OCI-LY1 (cell line): ENCODE results near the gene FOXC2.

Experiments used
- EZH2 ChIP-seq: fragments of 200-600 bp; sonication (generic), shearing (Covaris generic); IDR thresholded peaks from 2 replicates; pipeline ENCODE4 v1.8.0; 2017; ENCODE audit warnings: borderline replicate concordance, mixed run types, mild to moderate bottlenecking, antibody characterized with exemption, low read length, moderate library complexity, mixed read lengths
- TF ChIP-seq, protein P1 (sequence below): fragments of 200-600 bp; sonication (generic), shearing (Covaris generic); IDR thresholded peaks from 2 replicates; pipeline ENCODE4 v1.5.1; 2017; ENCODE audit warnings: mild to moderate bottlenecking, antibody characterized with exemption, low read length, moderate library complexity, mixed read lengths

DNA sequence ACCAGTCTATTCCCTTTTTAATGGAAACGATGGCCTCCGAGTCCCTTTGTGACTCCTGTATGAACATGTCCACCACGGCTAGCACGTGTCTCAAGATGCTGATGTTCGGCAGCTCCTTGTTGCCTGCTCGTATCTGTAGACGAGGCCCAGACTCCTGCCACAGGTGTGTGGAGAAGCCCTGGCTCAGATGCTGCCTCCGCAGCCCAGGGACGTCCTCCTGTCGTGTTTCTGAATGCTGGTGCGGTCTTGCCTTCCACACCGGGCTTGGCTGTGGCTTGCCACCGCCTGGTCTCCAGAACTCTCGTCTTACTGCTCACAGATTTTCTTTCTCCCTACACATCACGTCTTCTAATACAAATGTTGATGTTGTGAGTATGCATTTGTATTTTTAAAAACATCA lies 39.3 kb upstream of the FOXC2 start:
- TF ChIP-seq, protein P1, sequence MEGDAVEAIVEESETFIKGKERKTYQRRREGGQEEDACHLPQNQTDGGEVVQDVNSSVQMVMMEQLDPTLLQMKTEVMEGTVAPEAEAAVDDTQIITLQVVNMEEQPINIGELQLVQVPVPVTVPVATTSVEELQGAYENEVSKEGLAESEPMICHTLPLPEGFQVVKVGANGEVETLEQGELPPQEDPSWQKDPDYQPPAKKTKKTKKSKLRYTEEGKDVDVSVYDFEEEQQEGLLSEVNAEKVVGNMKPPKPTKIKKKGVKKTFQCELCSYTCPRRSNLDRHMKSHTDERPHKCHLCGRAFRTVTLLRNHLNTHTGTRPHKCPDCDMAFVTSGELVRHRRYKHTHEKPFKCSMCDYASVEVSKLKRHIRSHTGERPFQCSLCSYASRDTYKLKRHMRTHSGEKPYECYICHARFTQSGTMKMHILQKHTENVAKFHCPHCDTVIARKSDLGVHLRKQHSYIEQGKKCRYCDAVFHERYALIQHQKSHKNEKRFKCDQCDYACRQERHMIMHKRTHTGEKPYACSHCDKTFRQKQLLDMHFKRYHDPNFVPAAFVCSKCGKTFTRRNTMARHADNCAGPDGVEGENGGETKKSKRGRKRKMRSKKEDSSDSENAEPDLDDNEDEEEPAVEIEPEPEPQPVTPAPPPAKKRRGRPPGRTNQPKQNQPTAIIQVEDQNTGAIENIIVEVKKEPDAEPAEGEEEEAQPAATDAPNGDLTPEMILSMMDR: no peak
- no peak for TF ChIP-seq EZH2
